HepG2 (cell line): Measurements from ENCODE around the gene NOL4L. TPM values are rescaled to one million over a fixed set of nuclear protein-coding genes. Genes with fewer than 3 reads are reported as not detected.

Source experiments
- CCDC6 ChIP-seq: sonication (generic); formaldehyde crosslinking; IDR thresholded peaks from 2 replicates; pipeline ENCODE4 v1.8.1; 2022; ENCODE audit warnings: mild to moderate bottlenecking, missing genetic modification reagents, moderate library complexity
- DZIP1 ChIP-seq: sonication (generic); formaldehyde crosslinking; IDR thresholded peaks from 2 replicates; pipeline ENCODE4 v1.5.0; 2020; ENCODE audit warnings: mild to moderate bottlenecking, missing genetic modification reagents
- HINFP ChIP-seq: sonication (generic); formaldehyde crosslinking; IDR thresholded peaks from 2 replicates; pipeline ENCODE4 v1.4.0; 2020; ENCODE audit warnings: low read depth, mild to moderate bottlenecking, missing genetic modification reagents
- HIVEP1 ChIP-seq: sonication (generic); formaldehyde crosslinking; IDR thresholded peaks from 2 replicates; pipeline ENCODE4 v1.4.0; 2020; ENCODE audit warnings: mild to moderate bottlenecking, missing genetic modification reagents
- SALL2 ChIP-seq: sonication (generic); formaldehyde crosslinking; IDR thresholded peaks from 2 replicates; pipeline ENCODE4 v1.8.1; 2023; ENCODE audit warnings: mild to moderate bottlenecking, missing genetic modification reagents, inconsistent platforms
- SMAD3 ChIP-seq: sonication (generic); formaldehyde crosslinking; IDR thresholded peaks from 2 replicates; pipeline ENCODE4 v1.4.0; 2020; ENCODE audit warnings: missing genetic modification reagents
- SMAD9 ChIP-seq: sonication (generic); formaldehyde crosslinking; IDR thresholded peaks from 2 replicates; pipeline ENCODE4 v1.5.1; 2020; ENCODE audit warnings: mild to moderate bottlenecking, missing genetic modification reagents
- SMARCE1 ChIP-seq: fragments of 450-650 bp; IDR thresholded peaks from 2 replicates; pipeline ENCODE4 v1.6.1; 2017; ENCODE audit warnings: borderline replicate concordance
- TFAP4 ChIP-seq: sonication (generic); IDR thresholded peaks from 2 replicates; pipeline ENCODE4 v1.6.1; 2016; ENCODE audit warnings: low read depth, borderline replicate concordance
- THAP11 ChIP-seq: IDR thresholded peaks from 2 replicates; pipeline ENCODE4 v1.6.1; 2016; ENCODE audit warnings: missing biosample characterization, missing genetic modification reagents
- WIZ ChIP-seq: sonication (generic); formaldehyde crosslinking; IDR thresholded peaks from 2 replicates; pipeline ENCODE4 v1.5.1; 2020; ENCODE audit warnings: mild to moderate bottlenecking, missing genetic modification reagents
- ZNF530 ChIP-seq: sonication (generic); formaldehyde crosslinking; IDR thresholded peaks from 2 replicates; pipeline ENCODE4 v1.5.0; 2020; ENCODE audit warnings: low read depth, mild to moderate bottlenecking, missing genetic modification reagents
- ZNF563 ChIP-seq: sonication (generic); formaldehyde crosslinking; IDR thresholded peaks from 2 replicates; pipeline ENCODE4 v1.8.0; 2022; ENCODE audit warnings: mild to moderate bottlenecking, moderate library complexity, missing genetic modification reagents
- ZNF773 ChIP-seq: sonication (generic); formaldehyde crosslinking; IDR thresholded peaks from 2 replicates; pipeline ENCODE4 v1.4.0; 2020; ENCODE audit warnings: missing genetic modification reagents, borderline replicate concordance
- polyA plus RNA-seq, 8 experiments: library from polyadenylated mRNA; depleted of rRNA in 3 of 8; stranded (reverse) in 7 of 8; unstranded in 1 of 8; fragments of >200 nt; fragmentation: Illumina TruSeq in 4 of 8; extraction: Trizol in 4 of 8; gene quantifications; 2 replicates each; pipeline versions ENCODE4 v1.2.1 to v1.2.3, GENCODE V29; 2011 to 2016; ENCODE audit warnings: low read depth in 4 of 8, missing spikeins in 1 of 8, mixed read lengths in 1 of 8; ENCODE audit not compliant: insufficient read depth in 1 of 8
- total RNA-seq, 5 experiments: library from RNA; depleted of rRNA; stranded (reverse); fragments of >200 nt; fragmentation: Illumina TruSeq; extraction: Trizol; gene quantifications; 2 replicates each; pipeline ENCODE4 v1.2.3, GENCODE V29; 2016; ENCODE audit warnings: low read depth in 1 of 5
- TF ChIP-seq, protein P1 (sequence below): IDR thresholded peaks from 2 replicates; pipeline ENCODE4 v1.6.1; 2016; ENCODE audit warnings: mild to moderate bottlenecking
- TF ChIP-seq, protein P2 (sequence below): sonication (generic); formaldehyde crosslinking; conservative IDR thresholded peaks from 2 replicates; pipeline ENCODE4 v1.4.0; 2020; ENCODE audit warnings: mild to moderate bottlenecking, missing genetic modification reagents, moderate library complexity
- TF ChIP-seq, protein P3 (sequence below): sonication (generic); formaldehyde crosslinking; IDR thresholded peaks from 2 replicates; pipeline ENCODE4 v1.4.0; 2020; ENCODE audit warnings: mild to moderate bottlenecking, missing genetic modification reagents

The NOL4L gene
- total and polyA plus RNA-seq, 2 of the 13 experiments (the other 11 are each of a cell fraction or from before 2014, with no cell fraction given), result 16.6 to 35.4 TPM

DNA sequence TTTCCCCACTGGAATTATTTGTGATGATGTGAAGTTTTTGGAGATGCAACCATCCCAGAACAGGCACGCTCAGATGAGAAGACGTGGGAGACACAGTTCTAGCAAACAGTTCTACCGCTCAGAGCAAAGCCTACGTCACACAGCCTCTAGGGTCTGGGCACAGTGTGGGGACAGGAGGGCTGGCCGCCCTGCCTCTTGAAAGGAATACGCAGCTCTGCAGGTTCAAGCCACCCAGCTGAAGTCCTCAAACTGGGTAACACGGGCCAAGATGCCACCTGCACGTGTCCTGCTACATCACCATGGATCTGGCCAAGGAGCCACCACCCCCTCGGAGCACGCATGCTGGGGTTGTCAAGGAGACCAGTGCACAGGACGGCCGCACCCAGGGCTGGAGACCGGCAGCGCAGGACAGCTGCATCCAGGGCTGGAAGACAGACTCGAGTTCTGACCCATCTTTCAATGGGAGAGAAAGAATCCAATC, 75.0 kb downstream of the NOL4L start (continued):
- TF ChIP-seq ZNF773 (CRISPR knock-in tag) (no peak), CCDC6 (CRISPR knock-in tag) (no peak), DZIP1 (CRISPR knock-in tag) (peak; percentile 9; the same call in 1 of the 2 replicates), TFAP4 (no peak), SALL2 (no peak), HINFP (no peak), SMAD9 (CRISPR knock-in tag) (0 out of 2 replicates have a peak, but pooled peaks have one; percentile 3), HIVEP1 (CRISPR knock-in tag) (peak; percentile 56; the same call in 1 of the 2 replicates), WIZ (CRISPR knock-in tag) (no peak), SMAD3 (CRISPR knock-in tag) (no peak), ZNF530 (no peak), SMARCE1 (no peak), ZNF563 (CRISPR knock-in tag) (0 out of 2 replicates have a peak, but pooled peaks have one; percentile 37), THAP11 (CRISPR knock-in tag) (no peak)
- TF ChIP-seq, protein P1, sequence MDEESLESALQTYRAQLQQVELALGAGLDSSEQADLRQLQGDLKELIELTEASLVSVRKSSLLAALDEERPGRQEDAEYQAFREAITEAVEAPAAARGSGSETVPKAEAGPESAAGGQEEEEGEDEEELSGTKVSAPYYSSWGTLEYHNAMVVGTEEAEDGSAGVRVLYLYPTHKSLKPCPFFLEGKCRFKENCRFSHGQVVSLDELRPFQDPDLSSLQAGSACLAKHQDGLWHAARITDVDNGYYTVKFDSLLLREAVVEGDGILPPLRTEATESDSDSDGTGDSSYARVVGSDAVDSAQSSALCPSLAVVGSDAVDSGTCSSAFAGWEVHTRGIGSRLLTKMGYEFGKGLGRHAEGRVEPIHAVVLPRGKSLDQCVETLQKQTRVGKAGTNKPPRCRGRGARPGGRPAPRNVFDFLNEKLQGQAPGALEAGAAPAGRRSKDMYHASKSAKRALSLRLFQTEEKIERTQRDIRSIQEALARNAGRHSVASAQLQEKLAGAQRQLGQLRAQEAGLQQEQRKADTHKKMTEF (CRISPR knock-in tag), result no peak
- TF ChIP-seq, protein P2, sequence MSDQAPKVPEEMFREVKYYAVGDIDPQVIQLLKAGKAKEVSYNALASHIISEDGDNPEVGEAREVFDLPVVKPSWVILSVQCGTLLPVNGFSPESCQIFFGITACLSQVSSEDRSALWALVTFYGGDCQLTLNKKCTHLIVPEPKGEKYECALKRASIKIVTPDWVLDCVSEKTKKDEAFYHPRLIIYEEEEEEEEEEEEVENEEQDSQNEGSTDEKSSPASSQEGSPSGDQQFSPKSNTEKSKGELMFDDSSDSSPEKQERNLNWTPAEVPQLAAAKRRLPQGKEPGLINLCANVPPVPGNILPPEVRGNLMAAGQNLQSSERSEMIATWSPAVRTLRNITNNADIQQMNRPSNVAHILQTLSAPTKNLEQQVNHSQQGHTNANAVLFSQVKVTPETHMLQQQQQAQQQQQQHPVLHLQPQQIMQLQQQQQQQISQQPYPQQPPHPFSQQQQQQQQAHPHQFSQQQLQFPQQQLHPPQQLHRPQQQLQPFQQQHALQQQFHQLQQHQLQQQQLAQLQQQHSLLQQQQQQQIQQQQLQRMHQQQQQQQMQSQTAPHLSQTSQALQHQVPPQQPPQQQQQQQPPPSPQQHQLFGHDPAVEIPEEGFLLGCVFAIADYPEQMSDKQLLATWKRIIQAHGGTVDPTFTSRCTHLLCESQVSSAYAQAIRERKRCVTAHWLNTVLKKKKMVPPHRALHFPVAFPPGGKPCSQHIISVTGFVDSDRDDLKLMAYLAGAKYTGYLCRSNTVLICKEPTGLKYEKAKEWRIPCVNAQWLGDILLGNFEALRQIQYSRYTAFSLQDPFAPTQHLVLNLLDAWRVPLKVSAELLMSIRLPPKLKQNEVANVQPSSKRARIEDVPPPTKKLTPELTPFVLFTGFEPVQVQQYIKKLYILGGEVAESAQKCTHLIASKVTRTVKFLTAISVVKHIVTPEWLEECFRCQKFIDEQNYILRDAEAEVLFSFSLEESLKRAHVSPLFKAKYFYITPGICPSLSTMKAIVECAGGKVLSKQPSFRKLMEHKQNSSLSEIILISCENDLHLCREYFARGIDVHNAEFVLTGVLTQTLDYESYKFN, result no peak
- TF ChIP-seq, protein P3, sequence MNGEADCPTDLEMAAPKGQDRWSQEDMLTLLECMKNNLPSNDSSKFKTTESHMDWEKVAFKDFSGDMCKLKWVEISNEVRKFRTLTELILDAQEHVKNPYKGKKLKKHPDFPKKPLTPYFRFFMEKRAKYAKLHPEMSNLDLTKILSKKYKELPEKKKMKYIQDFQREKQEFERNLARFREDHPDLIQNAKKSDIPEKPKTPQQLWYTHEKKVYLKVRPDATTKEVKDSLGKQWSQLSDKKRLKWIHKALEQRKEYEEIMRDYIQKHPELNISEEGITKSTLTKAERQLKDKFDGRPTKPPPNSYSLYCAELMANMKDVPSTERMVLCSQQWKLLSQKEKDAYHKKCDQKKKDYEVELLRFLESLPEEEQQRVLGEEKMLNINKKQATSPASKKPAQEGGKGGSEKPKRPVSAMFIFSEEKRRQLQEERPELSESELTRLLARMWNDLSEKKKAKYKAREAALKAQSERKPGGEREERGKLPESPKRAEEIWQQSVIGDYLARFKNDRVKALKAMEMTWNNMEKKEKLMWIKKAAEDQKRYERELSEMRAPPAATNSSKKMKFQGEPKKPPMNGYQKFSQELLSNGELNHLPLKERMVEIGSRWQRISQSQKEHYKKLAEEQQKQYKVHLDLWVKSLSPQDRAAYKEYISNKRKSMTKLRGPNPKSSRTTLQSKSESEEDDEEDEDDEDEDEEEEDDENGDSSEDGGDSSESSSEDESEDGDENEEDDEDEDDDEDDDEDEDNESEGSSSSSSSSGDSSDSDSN (CRISPR knock-in tag), result peak; percentile 3; the same call in 1 of the 2 replicates
